Central memory CD8-positive, alpha-beta T cell (primary cell): ENCODE data around the gene CUL4A.
A peak's percentile ranks its signal among the peaks of the same experiment; 100 is the strongest.

ENCODE experiments used
- ATAC-seq: fragments of 150-1000 bp; cut with Tn5 transposase; replicated peaks from 2 replicates; pipeline ENCODE4 v1.10.0; 2022; ENCODE audit warnings: mild to moderate bottlenecking, moderate FRiP score, moderate number of reproducible peaks; ENCODE audit not compliant: poor library complexity, severe bottlenecking; ENCODE audit errors: extremely low read depth
- DNase-seq, 2 donors: peaks; one replicate each; pipeline ENCODE4 v3.0.0; 2021; ENCODE audit warnings: low spot score in 2 of 2
- H3K27ac Mint-ChIP-seq: one replicate; pipeline ENCODE4 v1.8.0; 2022; ENCODE audit warnings: low read depth, mild to moderate bottlenecking, moderate library complexity, mixed read lengths
- H3K27me3 Mint-ChIP-seq: one replicate; pipeline ENCODE4 v1.8.0; 2022; ENCODE audit warnings: mixed read lengths
- H3K36me3 Mint-ChIP-seq: one replicate; pipeline ENCODE4 v1.8.0; 2022; ENCODE audit warnings: mild to moderate bottlenecking, moderate library complexity, mixed read lengths; ENCODE audit not compliant: insufficient read depth
- H3K4me1 Mint-ChIP-seq: one replicate; pipeline ENCODE4 v1.8.0; 2022; ENCODE audit warnings: mixed read lengths
- H3K4me3 Mint-ChIP-seq: one replicate; pipeline ENCODE4 v1.8.0; 2022; ENCODE audit warnings: mild to moderate bottlenecking, moderate library complexity, mixed read lengths
- H3K9me3 Mint-ChIP-seq: one replicate; pipeline ENCODE4 v1.8.0; 2022; ENCODE audit warnings: mixed read lengths

Gene CUL4A

GRCh38 chr13:113169277-113170272 is 39.8 kb upstream of the CUL4A start:
- no peak for ATAC-seq
- no peak for DNase-seq
- Mint-ChIP-seq H3K4me3 (no peak overlapping the region), H3K9me3 (no peaks in the 10 kb centered on the region), H3K4me1 (peaks cover 19% of the 10 kb centered on the region), H3K27me3 (no peaks in the 10 kb centered on the region), H3K36me3 (peaks cover 9% of the 10 kb centered on the region), H3K27ac (no peak overlapping the region)

- Mint-ChIP-seq H3K27me3 (no peaks in the 10 kb centered on the region), H3K36me3 (peaks cover 7% of the 10 kb centered on the region), H3K4me1 (peaks cover 22% of the 10 kb centered on the region), H3K27ac (no peak overlapping the region), H3K4me3 (no peak overlapping the region), H3K9me3 (no peaks in the 10 kb centered on the region)
- DNase-seq (no peak), ATAC-seq (no peak)
Measured at GRCh38 chr13:113170511-113170910, 38.9 kb upstream of the CUL4A start.

GRCh38 chr13:113171250-113172125 is 37.9 kb upstream of the CUL4A start:
- peaks cover 21% of the 10 kb centered on the region for H3K4me1 Mint-ChIP-seq
- DNase-seq, result no peak
- no peak for ATAC-seq
- no peaks in the 10 kb centered on the region for H3K27me3 Mint-ChIP-seq
- H3K4me3 Mint-ChIP-seq, result no peak overlapping the region
- peaks cover 10% of the 10 kb centered on the region for H3K36me3 Mint-ChIP-seq
- H3K27ac Mint-ChIP-seq, result peak overlapping the region; percentile 22
- no peaks in the 10 kb centered on the region for H3K9me3 Mint-ChIP-seq

- H3K4me1 Mint-ChIP-seq, result peaks cover 20% of the 10 kb centered on the region
- ATAC-seq (no peak), DNase-seq (no peak)
- peaks cover 12% of the 10 kb centered on the region for H3K36me3 Mint-ChIP-seq
- H3K27me3 Mint-ChIP-seq, result no peaks in the 10 kb centered on the region
- peak overlapping the region; percentile 22 for H3K27ac Mint-ChIP-seq
- no peak overlapping the region for H3K4me3 Mint-ChIP-seq
- H3K9me3 Mint-ChIP-seq, result no peaks in the 10 kb centered on the region
Measured at GRCh38 chr13:113172419-113172926, 36.9 kb upstream of the CUL4A start.

- DNase-seq (peak in 1 of 2 donors; percentile 46), ATAC-seq (peak; percentile 99)
- Mint-ChIP-seq H3K36me3 (peaks cover 26% of the 10 kb centered on the region), H3K27me3 (no peaks in the 10 kb centered on the region), H3K4me1 (peaks cover 29% of the 10 kb centered on the region), H3K4me3 (peak overlapping the region; percentile 69), H3K27ac (peak overlapping the region; percentile 99), H3K9me3 (no peaks in the 10 kb centered on the region)
Measured at GRCh38 chr13:113176280-113176679, 33.1 kb upstream of the CUL4A start.

- peaks cover 24% of the 10 kb centered on the region for H3K36me3 Mint-ChIP-seq
- no peaks in the 10 kb centered on the region for H3K27me3 Mint-ChIP-seq
- H3K9me3 Mint-ChIP-seq, result no peaks in the 10 kb centered on the region
- no peak for ATAC-seq
- H3K27ac Mint-ChIP-seq, result peak overlapping the region; percentile 99
- DNase-seq, result no peak
- H3K4me3 Mint-ChIP-seq, result no peak overlapping the region
- H3K4me1 Mint-ChIP-seq, result peaks cover 29% of the 10 kb centered on the region
Measured at GRCh38 chr13:113176822-113177221, 32.6 kb upstream of the CUL4A start.

- peaks cover 32% of the 10 kb centered on the region for H3K4me1 Mint-ChIP-seq
- no peak overlapping the region for H3K27ac Mint-ChIP-seq
- H3K27me3 Mint-ChIP-seq, result no peaks in the 10 kb centered on the region
- H3K4me3 Mint-ChIP-seq, result no peak overlapping the region
- ATAC-seq, result no peak
- no peaks in the 10 kb centered on the region for H3K9me3 Mint-ChIP-seq
- DNase-seq, result no peak
- H3K36me3 Mint-ChIP-seq, result peaks cover 24% of the 10 kb centered on the region
Measured at GRCh38 chr13:113178070-113178895, 31.1 kb upstream of the CUL4A start.

GRCh38 chr13:113178896-113179167 is 30.6 kb upstream of the CUL4A start:
- Mint-ChIP-seq H3K9me3 (no peaks in the 10 kb centered on the region), H3K27me3 (no peaks in the 10 kb centered on the region), H3K4me1 (peaks cover 37% of the 10 kb centered on the region), H3K36me3 (peaks cover 28% of the 10 kb centered on the region), H3K27ac (no peak overlapping the region), H3K4me3 (no peak overlapping the region)
- no peak for DNase-seq
- no peak for ATAC-seq

- DNase-seq (no peak), ATAC-seq (peak; percentile 45)
- no peaks in the 10 kb centered on the region for H3K27me3 Mint-ChIP-seq
- no peaks in the 10 kb centered on the region for H3K9me3 Mint-ChIP-seq
- peak overlapping the region; percentile 36 for H3K4me3 Mint-ChIP-seq
- peaks cover 43% of the 10 kb centered on the region for H3K4me1 Mint-ChIP-seq
- H3K36me3 Mint-ChIP-seq, result peaks cover 30% of the 10 kb centered on the region
- H3K27ac Mint-ChIP-seq, result peak overlapping the region; percentile 79
Measured at GRCh38 chr13:113179374-113180230, 29.8 kb upstream of the CUL4A start.

GRCh38 chr13:113182046-113182445 is 27.4 kb upstream of the CUL4A start:
- peaks cover 53% of the 10 kb centered on the region for H3K4me1 Mint-ChIP-seq
- DNase-seq (no peak), ATAC-seq (no peak)
- peaks cover 31% of the 10 kb centered on the region for H3K36me3 Mint-ChIP-seq
- H3K27ac Mint-ChIP-seq, result peak overlapping the region; percentile 22
- H3K27me3 Mint-ChIP-seq, result no peaks in the 10 kb centered on the region
- H3K4me3 Mint-ChIP-seq, result no peak overlapping the region
- no peaks in the 10 kb centered on the region for H3K9me3 Mint-ChIP-seq

- peak overlapping the region; percentile 37 for H3K4me3 Mint-ChIP-seq
- DNase-seq (no peak), ATAC-seq (no peak)
- H3K9me3 Mint-ChIP-seq, result no peaks in the 10 kb centered on the region
- H3K4me1 Mint-ChIP-seq, result peaks cover 67% of the 10 kb centered on the region
- peak overlapping the region; percentile 22 for H3K27ac Mint-ChIP-seq
- H3K27me3 Mint-ChIP-seq, result no peaks in the 10 kb centered on the region
- H3K36me3 Mint-ChIP-seq, result peaks cover 32% of the 10 kb centered on the region
Measured at GRCh38 chr13:113183450-113184129, 25.8 kb upstream of the CUL4A start.
